AG20443 (cell line): ENCODE results near the gene NXPH3.

ENCODE experiments used
- DNase-seq: peaks from one replicate; pipeline ENCODE4 v3.0.0; 2012; ENCODE audit warnings: low spot score, mixed read lengths

The NXPH3 gene

DNA sequence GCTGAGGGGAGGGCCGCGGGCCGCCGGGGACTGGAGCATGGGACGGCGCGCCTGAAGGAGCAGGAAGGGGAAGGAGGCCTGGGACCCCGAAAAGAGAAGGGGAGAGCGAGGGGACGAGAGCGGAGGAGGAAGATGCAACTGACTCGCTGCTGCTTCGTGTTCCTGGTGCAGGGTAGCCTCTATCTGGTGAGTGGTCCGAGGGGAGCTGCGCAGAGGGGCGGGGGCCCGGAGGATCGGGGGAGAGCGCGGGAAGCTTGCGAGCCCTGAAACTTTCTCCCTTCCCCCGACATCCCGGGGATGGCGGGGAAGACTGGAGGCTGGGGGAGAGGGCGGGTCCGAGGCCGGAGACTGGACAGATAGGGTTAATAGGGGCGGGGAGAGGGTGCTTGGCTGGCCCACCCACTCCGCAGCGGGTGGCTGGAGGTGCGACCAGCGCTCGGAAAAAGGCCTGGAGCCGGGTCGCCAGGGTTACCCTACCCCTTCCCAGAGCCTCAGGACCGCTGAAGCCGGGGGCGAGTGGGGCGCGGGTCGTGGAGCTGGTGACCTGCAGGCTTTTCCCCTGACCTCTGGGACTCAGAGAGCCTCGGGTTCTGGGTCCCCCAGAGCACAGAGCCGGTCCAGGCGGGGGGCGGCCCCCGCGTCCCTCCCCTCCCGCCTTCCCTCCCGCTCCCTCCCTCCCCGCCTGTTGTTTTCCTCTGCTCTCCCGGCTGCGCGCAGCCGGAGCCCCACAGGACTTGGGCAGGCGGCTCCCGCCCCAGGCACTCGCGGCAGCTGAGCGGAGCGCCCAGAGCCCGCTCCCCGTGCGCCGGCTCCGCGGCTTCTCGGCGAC is 631 bp downstream of the NXPH3 start:
- peak; percentile 82 for DNase-seq

DNA sequence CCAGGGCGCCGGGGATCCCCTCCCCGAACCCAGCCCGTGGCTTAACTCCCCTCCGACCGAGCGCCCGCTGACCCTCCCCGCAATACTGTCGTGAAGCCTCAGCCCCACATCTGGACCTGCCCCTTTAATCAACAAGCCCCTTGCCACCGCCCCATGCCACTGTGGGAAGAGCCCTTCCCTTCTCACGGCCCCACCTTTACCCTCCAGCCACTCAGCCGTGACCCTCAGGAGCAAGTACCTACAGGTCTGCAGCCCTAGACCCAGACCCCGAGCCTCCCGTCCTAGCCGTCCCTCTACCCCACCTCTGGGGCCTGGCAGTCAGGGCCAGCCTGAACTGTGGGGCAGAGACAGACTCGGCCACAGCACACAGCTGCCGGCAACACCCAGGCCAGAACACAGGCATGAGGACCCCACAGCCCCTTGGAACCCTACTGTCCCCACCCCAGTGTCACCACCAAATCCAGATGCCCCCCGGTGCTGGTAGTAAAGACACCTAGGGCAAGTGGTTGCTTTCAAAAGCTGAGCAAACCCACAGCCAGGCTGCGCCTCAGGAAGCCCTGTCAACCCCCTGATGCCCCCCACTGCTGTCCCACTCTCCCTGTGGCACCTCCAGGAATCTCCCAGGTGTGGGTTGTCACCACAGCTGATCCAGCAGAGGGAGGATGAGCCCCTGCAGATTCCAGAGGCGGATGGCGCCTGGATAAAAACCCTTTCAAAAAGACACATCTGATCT is 1.4 kb downstream of the NXPH3 start:
- no peak for DNase-seq

DNA sequence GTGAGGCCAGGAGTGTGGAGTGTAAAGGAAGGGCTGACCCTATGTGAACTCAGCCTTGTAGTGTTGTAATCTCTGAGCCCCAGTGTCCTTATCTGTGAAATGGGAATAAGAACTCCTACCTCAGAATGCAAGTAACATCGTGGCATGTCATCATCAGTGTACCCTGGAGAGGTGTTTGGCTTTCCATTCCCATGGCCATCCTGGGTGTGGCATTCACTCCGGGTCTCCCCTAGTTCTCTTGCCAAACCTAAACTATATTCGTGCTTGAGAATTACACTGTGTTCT is 1.9 kb downstream of the NXPH3 start:
- no peak for DNase-seq

DNA sequence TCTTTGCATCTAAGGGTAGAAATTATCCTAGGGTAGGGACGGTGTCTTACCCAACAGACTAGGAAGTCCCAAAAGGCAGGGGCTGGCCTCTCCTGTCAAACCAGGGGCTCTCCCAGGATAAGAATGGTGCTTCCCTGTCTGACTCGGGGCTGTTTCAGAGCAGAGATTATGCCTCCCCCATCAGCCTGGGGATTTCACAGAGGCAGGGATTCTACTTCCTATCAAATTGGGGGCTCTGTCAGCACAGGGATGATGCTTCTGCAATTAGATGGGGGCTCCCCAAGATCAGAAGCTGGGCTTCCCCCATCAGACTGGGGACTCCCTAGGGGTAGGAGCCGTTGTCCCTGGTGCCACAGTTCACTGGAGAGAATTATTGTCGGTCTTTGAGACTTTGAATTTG is 2.3 kb downstream of the NXPH3 start:
- no peak for DNase-seq

DNA sequence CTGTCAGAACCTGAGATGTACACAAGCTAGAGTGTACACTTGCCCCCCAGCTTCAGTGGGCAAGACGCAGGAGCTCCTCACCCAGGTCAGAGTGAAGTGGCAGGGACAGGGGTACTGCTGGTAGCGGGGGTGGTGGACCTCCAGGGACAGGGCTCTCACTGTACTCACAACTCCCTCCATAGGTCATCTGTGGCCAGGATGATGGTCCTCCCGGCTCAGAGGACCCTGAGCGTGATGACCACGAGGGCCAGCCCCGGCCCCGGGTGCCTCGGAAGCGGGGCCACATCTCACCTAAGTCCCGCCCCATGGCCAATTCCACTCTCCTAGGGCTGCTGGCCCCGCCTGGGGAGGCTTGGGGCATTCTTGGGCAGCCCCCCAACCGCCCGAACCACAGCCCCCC is 2.7 kb downstream of the NXPH3 start:
- DNase-seq, result no peak

DNA sequence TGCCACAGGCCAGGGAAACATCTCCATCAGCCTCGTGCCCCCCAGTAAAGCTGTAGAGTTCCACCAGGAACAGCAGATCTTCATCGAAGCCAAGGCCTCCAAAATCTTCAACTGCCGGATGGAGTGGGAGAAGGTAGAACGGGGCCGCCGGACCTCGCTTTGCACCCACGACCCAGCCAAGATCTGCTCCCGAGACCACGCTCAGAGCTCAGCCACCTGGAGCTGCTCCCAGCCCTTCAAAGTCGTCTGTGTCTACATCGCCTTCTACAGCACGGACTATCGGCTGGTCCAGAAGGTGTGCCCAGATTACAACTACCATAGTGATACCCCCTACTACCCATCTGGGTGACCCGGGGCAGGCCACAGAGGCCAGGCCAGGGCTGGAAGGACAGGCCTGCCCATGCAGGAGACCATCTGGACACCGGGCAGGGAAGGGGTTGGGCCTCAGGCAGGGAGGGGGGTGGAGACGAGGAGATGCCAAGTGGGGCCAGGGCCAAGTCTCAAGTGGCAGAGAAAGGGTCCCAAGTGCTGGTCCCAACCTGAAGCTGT is 3.4 kb downstream of the NXPH3 start:
- no peak for DNase-seq

DNA sequence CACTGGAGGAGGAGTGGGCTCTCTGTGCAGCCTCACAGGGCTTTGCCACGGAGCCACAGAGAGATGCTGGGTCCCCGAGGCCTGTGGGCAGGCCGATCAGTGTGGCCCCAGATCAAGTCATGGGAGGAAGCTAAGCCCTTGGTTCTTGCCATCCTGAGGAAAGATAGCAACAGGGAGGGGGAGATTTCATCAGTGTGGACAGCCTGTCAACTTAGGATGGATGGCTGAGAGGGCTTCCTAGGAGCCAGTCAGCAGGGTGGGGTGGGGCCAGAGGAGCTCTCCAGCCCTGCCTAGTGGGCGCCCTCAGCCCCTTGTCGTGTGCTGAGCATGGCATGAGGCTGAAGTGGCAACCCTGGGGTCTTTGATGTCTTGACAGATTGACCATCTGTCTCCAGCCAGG is 3.9 kb downstream of the NXPH3 start:
- no peak for DNase-seq

DNA sequence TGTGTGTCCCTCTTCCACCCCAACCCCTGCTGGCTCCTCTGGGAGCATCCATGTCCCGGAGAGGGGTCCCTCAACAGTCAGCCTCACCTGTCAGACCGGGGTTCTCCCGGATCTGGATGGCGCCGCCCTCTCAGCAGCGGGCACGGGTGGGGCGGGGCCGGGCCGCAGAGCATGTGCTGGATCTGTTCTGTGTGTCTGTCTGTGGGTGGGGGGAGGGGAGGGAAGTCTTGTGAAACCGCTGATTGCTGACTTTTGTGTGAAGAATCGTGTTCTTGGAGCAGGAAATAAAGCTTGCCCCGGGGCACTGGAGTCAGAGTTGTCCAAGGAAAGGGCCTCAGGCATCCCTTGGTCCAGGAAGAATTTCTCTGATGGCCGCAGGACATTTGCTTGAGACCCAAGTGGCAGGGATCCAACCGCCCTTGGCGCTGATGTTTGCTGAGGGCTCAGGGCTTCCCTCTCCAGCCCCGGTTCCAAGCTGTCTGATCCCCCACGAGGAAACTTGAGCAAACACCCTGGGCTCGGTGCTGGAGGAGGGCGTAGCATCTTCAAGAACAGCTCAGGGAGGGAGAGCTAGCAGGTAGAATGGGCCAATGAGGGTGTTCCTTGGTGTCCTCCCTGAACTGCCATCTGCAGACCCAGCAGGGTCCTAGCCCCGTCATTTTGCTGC is 4.5 kb downstream of the NXPH3 start:
- no peak for DNase-seq

DNA sequence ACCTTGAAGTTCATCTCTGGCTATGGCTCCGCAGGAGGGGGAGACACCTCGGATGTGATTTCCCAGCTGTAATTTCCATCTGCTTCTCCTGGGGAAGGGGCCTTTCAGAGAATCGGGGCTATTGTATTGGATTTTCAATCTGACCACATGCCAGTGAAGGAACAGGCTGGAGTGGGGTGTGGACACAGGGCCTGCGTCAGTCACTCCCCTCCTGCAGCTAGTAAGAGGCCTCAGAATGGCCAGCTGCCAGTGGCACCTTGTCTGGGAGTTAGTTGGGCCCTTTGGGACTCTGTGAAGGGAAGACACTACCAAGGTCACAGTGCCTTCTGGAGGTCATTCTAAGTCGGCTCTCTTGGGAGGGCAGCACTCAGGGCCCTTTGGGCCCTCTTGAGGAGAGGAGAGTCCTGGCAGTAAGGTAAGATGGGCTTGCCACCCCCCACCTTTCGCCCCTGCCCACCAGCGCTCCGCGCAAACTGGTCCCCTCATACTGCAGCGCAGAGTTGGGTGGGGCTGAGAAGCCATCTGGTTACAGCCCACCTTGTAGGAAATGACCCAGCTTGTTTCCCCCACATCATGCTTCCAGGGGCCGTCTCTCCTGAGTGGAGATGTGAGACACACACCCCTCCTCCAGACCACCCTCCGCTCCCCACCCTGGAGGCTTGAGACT is 5.4 kb downstream of the NXPH3 start:
- DNase-seq, result no peak

DNA sequence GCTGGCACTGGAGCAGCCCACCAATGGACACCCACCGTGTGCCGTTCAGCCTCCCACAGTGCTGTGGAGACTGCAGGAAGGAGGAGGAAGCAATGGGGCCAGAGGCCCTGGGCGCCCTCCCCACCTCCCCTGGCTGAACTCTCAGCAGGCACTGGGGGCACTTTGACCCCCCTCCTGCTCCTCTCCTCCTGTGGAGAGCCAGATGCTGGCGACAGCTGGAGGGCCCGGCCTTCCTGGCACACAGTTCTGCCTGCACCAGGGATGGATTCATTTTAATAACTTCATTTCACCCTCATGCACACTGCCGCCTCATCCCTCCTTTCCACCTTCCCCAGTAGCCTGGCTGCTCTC is 6.0 kb downstream of the NXPH3 start:
- DNase-seq, result no peak

DNA sequence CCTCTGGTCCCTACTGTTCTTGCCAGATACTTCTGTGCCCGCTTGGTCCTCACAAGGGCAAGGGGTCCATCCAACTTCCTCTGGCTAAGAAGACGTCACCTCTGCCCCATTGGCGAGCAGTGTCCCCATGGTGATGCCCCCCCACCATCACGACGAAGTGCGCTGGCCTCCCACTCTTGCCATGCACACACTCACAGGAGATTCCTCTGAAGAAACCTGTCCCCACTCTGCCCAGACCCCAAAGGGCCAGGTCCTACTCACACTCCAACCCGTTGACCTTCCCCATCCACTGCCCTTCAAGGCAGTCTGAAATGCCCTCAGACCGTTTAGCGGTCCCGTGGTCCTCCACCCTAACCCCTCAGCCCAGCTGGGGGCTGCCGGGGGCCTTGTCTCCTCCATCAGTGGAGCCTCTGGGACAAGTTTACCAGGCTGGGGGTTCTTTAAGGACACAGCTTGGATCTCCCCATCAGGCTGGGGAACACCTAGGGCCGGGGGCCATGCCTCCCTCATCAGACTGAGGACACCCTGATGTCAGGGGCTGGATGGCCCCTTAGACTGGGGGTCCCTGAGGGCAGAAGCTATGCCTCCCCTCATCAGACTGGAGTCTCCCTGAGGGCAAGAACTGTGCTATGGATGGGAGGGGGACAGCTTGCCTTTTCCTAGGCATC is 6.5 kb downstream of the NXPH3 start:
- no peak for DNase-seq

DNA sequence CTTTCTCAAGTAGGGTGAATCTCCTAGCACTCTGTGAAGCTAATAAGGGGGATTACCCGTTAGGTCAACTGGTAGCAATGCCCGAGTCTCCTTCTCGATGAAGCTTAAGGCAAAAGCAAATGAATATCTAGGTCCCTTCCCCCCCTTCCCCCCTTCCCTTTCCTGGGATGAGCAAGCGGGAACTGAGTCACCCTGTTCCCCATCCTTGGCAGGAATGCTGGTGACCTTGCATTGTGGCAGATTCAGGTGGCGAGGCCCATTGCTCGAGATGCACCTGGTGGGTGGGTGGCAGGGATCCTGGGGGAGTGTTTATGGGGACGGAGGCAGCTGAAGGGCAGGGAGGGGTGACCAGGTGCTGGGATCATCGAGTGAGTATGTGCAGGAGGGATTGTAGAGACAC is 7.1 kb downstream of the NXPH3 start:
- DNase-seq, result no peak

DNA sequence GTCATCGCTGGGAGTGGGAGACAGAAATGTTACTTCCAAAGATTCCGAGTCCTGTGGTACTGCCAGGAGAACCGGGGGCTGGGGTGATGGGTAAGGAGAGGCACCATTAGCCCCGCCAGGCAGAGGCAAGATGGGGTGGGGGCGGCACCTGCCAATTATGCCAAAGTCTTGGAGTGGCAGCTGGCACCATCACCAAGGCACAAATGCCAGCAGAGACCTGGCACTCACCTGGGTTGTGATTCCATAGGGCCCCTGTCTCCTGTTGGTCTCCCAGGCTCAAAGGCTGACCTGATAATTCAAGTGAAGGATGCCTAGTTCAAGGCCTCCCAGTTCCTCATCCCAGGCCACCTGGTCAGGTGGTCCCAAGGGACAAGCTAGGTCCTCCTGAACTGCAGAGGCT is 7.6 kb downstream of the NXPH3 start:
- no peak for DNase-seq

DNA sequence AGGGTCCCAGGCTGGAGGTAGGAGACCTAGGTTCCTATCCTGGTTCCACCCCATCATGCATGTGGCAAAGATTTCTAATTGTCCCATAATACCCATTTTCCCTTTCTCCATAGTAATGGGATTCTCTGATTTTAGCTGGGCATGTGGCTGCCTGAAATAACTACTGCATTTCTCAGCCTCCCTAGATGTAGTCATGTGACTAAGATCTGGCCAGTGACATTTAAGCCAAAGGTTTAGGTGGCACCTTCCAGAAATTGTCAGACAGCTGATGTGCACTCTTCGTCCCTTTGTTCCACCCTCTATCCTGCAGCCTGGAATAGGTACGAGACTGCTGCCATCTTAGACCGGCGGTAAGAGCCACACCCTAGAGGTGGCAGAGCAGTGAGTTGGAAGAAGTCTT is 8.2 kb downstream of the NXPH3 start:
- no peak for DNase-seq

DNA sequence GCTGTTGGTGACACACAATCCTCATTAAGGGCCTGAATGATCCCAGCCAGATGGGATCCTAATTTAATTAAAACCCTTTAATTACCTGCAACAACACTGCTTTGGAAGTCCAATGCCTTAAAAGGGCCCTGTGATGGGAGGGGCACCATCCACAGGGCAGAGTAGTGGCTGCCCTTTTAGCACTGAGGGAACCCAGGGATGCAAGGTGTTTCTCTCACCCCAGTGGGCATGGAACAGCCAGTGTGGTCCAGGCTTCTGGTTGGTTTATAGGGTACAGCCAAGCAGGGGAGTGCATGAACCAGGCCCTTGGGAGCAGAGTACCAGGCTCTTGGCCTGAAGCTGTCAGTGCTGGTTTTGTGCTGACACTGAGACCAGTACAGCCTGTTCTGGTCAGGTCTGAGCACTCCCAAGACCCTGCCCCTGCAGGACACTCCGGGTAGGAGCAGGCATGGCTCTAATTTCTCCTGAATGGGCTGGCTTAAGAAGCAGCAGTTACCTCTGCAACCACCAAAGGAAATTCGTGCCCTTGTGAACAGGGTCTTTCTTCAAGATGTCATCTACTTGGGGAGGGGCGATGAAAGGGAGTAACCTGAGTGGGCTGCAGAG is 9.9 kb downstream of the NXPH3 start:
- no peak for DNase-seq

DNA sequence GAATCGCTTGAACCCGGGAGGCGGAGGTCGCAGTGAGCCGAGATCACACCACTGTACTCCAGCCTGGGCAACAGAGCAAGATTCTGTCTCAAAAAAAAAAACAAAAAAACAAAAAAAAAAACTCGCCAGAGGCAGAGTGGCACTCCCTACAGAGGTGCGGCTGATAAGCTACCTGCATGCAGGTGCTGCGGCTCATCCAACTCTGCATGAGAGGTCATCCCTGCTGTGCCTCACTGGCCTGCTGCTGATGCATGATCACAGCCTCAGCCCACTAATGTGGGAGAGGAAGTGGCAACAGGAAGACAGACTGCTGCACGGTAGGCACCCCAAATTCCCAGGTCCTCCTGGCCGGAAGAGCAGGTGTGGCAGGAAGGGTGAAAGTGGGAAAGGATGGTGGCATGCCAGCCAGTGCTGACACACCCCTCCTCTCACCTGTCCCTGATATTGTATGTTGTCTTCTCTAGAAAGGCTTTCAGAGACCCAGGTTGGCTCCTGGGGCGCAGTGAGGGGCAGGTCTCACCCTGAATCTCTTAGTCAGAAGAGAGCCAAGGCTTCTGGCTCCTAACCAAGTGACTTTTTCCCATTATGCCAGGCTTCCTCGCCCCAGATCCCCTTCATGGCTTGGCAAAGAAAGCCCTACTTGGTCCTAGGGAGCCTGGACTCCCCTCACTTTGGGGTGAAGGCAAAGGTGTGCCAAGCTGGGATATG is 11.8 kb downstream of the NXPH3 start:
- DNase-seq, result no peak

DNA sequence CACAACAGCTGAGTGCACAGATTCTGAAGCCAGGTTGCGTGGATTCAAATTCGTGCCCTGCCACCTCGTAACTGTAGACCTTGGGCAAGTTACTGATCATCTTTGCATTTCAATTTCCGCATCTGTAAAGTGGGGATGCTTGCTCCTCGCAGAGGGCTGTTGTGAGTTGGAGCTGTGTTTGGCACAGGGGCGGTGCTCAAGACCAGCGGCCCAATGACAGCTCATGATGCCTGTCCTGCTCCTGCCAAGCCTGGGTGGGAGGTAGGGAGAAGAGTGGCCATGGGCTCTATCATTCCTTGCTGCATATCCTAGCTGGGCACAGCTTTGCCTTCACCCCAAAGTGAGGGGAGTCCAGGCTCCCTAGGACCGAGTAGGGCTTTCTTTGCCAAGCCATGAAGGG is 12.6 kb downstream of the NXPH3 start:
- no peak for DNase-seq

DNA sequence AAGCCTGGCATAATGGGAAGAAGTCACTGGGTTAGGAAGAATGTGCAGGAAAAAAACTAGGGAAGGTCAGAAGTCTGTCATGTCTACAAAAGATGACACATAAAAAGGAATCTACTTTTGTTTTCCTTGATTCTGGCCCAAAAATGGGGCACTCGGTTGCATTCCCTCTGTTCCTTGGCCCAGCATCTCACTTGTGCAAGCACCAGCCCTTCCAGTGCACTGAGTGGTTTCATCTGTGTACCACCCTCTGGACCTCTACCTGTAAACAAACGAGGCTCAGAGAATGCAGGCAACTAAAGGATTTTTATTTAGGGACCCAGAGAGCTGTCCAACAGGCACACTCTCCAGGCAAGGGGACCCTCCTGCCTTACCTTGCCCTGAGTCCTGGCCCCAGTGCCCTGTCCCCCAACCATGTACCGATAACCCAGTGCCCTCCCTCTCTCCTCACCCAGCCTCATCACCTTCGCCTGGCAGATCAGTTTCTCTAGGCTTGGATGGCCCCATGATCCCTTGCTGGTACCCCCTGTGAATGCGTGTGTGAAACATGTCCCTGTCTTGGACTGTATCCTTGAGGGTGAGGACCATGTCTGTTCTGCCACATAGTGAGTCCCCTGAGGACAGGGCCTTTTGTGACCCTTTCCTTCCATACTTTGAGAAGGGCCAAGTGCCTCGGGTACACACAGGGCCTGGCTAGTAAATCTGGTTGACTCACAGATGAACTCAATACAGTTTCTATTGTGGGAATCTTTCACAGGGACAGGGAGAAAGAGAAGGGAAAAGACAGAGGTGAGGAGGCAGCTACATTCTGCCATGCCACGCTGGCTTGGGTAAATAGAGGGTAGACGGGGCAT is 13.3 kb downstream of the NXPH3 start:
- DNase-seq, result peak; percentile 87

DNA sequence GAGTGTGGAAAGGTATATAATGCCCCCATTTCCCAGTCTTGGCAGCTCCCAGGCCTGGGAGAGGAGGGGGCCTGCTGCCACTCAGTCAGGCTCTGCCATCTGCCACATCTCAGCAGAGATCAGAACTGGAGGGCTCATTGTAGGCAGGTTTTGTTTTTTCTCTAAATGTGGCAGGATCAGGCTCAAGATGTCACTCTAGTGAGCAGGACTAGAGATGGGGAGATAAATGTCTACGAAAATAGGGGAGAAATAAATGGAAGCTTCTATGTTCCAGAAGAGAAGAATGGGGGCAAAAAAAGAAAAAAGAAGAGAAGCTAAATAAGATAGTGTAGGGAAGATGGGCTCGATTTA is 13.9 kb downstream of the NXPH3 start:
- DNase-seq, result no peak

DNA sequence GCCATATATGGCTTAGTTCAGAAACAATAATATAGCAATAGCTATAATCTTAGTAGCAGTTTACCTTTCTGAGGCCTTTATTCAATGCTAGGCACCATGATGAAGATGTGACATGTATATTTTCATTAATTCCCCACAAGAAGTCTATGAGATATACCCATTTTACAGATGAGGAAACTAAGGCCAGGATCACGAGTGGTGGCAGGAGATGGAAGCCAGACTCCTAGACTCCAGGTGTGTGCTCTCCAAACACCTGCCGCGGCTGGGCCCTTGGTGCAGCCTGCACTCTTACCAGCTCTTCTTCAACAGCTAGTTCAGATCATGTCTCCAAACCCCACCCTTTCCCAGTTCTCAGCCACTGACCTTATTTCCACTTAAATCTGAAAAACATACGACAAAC is 15.2 kb downstream of the NXPH3 start:
- no peak for DNase-seq
